Heart left ventricle (tissue), 13 donors: Measurements from ENCODE around the gene CDA.

ENCODE experiments used
- POLR2A ChIP-seq, 2 donors: fragments of 450-650 bp; IDR thresholded peaks; one replicate each; pipeline ENCODE4 v1.6.1; 2017; ENCODE audit warnings: antibody characterized with exemption in 2 of 2, mild to moderate bottlenecking in 2 of 2, moderate library complexity in 2 of 2
- TF ChIP-seq, protein P1 (sequence below), 12 donors: fragments of 200-600 bp; sonication (generic) in 4 of 12; IDR thresholded peaks; one replicate each; pipeline versions ENCODE4 v1.5.0 to v1.8.0; 2018 to 2022; ENCODE audit warnings: antibody characterized with exemption in 12 of 12, mild to moderate bottlenecking in 5 of 12
- donor health status: ischemic (EF 13 %, LVEDD 7.1; RV severe dilation, severe dysfunction).
- donor health status: DM: no; HTN: yes; CAD: no.
- donor health status: DM: no; HTN: no; CAD: no.
- donor health status: ischemic (EF 25% LVEDD 6.9; RV normal size, moderate dysfunction).
- donor health status: ischemic (EF 25% LVEDD 5.7; RV mildly dilated, moderate dysfunction).
- donor health status: ischemic (EF 35%, LVEDD 5.7; RV mildly dilated, moderate dysfunction).
- donor health status: nonischemic (EF 11% LVEDD 7.7; RV severe dilation, severe dysfunction).
- donor health status: DM: yes; HTN: yes; CAD: no.
- donor health status: PGD.
- donor health status: ischemic (EF 29% LVEDD 5.4; RV normal size, mild dysfunction).
- donor health status: nonischemic (EF 23%, LVEDD 6.1; RV moderate dilation, normal function).

DNA sequence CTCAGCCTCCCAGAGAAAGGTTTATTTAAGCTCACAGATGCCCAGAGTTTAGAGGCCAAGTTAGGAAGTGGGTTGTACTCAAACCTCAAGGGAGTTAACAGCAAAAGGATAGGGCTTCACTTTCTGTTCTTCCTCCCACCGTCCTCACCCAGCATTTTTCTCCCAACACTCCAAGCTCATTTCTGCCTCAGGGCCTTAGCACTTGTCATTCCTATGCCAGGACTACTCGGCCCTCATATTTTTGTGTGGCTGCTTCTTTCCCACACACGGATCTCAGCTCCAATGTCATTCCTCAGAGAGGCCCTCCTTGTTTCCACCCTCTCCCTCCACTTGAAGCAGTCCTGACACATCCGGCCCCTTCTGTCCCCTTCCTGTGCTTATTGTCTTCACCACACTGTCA is 23.7 kb upstream of the CDA start:
- TF ChIP-seq, protein P1, sequence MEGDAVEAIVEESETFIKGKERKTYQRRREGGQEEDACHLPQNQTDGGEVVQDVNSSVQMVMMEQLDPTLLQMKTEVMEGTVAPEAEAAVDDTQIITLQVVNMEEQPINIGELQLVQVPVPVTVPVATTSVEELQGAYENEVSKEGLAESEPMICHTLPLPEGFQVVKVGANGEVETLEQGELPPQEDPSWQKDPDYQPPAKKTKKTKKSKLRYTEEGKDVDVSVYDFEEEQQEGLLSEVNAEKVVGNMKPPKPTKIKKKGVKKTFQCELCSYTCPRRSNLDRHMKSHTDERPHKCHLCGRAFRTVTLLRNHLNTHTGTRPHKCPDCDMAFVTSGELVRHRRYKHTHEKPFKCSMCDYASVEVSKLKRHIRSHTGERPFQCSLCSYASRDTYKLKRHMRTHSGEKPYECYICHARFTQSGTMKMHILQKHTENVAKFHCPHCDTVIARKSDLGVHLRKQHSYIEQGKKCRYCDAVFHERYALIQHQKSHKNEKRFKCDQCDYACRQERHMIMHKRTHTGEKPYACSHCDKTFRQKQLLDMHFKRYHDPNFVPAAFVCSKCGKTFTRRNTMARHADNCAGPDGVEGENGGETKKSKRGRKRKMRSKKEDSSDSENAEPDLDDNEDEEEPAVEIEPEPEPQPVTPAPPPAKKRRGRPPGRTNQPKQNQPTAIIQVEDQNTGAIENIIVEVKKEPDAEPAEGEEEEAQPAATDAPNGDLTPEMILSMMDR (IDR thresholded peaks at IDR 0.05) = no peak
- no peak for TF ChIP-seq POLR2A (IDR thresholded peaks at IDR 0.05)
